ENCODE measurements around the gene ADA. TPM values are rescaled to one million over a fixed set of nuclear protein-coding genes. Genes with fewer than 3 reads are reported as not detected.

ADA gene
- total RNA-seq, 4 donors from 2014 or later: 2.2 to 5.1 (median 3.0) TPM

DNA sequence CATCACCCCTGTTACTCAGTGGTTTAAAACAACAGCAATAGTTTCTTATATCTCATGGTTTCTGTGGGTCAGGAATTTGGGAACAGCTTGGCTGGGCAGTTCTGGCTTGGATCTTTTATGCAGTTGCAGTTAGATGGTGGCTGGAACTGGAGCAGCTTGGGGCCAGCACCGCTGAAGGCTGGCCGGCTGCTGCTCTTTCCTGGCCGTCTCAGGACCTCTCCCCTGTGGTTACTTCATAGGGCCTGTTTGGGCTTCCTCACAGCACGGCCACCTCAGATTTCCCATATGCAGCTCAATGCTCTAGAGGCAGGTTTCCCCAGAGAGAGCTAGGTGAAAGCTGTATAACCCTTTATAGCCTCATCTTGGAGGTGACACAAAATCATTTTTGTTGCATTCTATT is 53.6 kb downstream of the ADA start:
- intact Hi-C loops (cut with DNase I; ENCODE audit: low total_unique reads): no loop called here
- TF ChIP-seq, protein P1, sequence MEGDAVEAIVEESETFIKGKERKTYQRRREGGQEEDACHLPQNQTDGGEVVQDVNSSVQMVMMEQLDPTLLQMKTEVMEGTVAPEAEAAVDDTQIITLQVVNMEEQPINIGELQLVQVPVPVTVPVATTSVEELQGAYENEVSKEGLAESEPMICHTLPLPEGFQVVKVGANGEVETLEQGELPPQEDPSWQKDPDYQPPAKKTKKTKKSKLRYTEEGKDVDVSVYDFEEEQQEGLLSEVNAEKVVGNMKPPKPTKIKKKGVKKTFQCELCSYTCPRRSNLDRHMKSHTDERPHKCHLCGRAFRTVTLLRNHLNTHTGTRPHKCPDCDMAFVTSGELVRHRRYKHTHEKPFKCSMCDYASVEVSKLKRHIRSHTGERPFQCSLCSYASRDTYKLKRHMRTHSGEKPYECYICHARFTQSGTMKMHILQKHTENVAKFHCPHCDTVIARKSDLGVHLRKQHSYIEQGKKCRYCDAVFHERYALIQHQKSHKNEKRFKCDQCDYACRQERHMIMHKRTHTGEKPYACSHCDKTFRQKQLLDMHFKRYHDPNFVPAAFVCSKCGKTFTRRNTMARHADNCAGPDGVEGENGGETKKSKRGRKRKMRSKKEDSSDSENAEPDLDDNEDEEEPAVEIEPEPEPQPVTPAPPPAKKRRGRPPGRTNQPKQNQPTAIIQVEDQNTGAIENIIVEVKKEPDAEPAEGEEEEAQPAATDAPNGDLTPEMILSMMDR (IDR thresholded peaks at IDR 0.05 in 4 of 5, conservative IDR thresholded peaks at IDR 0.05 in 1 of 5): no peak
- no peak for TF ChIP-seq POLR2A (IDR thresholded peaks at IDR 0.05)
- Histone ChIP-seq H3K4me1 (peaks cover 96 to 99% of the 10 kb centered on the region in 2 donors), H3K36me3 (peaks cover 0 to 7% of the 10 kb centered on the region in 2 donors), H3K9me3 (no peaks in the 10 kb centered on the region), H3K27ac (peak overlapping the region; percentile 79 to 86 (median 81)), H3K27me3 (no peaks in the 10 kb centered on the region), H3K4me3 (no peak overlapping the region)
- peak in 1 of 2 donors; percentile 17 for DNase-seq
- ATAC-seq: no peak
- in situ Hi-C loops (cut with MboI; ENCODE audit: low sequenced_read_pairs in 4 of 4): loop anchor here in 1 of 4 donors (25.0 kb wide), 1 partner anchor 386 kb away; the partner anchor contains the start of gene OSER1

- H3K9me3 ChIP-seq: no peaks in the 10 kb centered on the region
- H3K27ac ChIP-seq: peak overlapping the region; percentile 79 to 86 (median 81)
- no peak overlapping the region for H3K4me3 ChIP-seq
- intact Hi-C loops (cut with DNase I; ENCODE audit: low total_unique reads) (no loop called here), in situ Hi-C loops (cut with MboI; ENCODE audit: low sequenced_read_pairs in 4 of 4) (loop anchor here in 1 of 4 donors (25.0 kb wide), 1 partner anchor 385 kb away; the partner anchor contains the start of gene OSER1)
- TF ChIP-seq, protein P1 (IDR thresholded peaks at IDR 0.05 in 4 of 5, conservative IDR thresholded peaks at IDR 0.05 in 1 of 5): no peak
- no peak for TF ChIP-seq POLR2A (IDR thresholded peaks at IDR 0.05)
- H3K36me3 ChIP-seq: peaks cover 0 to 7% of the 10 kb centered on the region in 2 donors
- ATAC-seq (no peak), DNase-seq (no peak)
- no peaks in the 10 kb centered on the region for H3K27me3 ChIP-seq
- H3K4me1 ChIP-seq: peaks cover 93 to 98% of the 10 kb centered on the region in 2 donors
Observed at GRCh38 chr20:44597516-44597915, 54.0 kb downstream of the ADA start.

GRCh38 chr20:44596876-44597275 is 54.6 kb downstream of the ADA start:
- Histone ChIP-seq H3K9me3 (no peaks in the 10 kb centered on the region), H3K27me3 (no peaks in the 10 kb centered on the region), H3K4me3 (no peak overlapping the region), H3K27ac (peak overlapping the region; percentile 79 to 86 (median 81)), H3K4me1 (peaks cover 90 to 91% of the 10 kb centered on the region in 2 donors), H3K36me3 (peaks cover 0 to 8% of the 10 kb centered on the region in 2 donors)
- no peak for DNase-seq
- intact Hi-C loops (cut with DNase I; ENCODE audit: low total_unique reads) (no loop called here), in situ Hi-C loops (cut with MboI; ENCODE audit: low sequenced_read_pairs in 4 of 4) (loop anchor here in 1 of 4 donors (25.0 kb wide), 1 partner anchor 385 kb away; the partner anchor contains the start of gene OSER1)
- TF ChIP-seq, protein P1 (IDR thresholded peaks at IDR 0.05 in 4 of 5, conservative IDR thresholded peaks at IDR 0.05 in 1 of 5): no peak
- no peak for TF ChIP-seq POLR2A (IDR thresholded peaks at IDR 0.05)
- ATAC-seq: no peak

DNA sequence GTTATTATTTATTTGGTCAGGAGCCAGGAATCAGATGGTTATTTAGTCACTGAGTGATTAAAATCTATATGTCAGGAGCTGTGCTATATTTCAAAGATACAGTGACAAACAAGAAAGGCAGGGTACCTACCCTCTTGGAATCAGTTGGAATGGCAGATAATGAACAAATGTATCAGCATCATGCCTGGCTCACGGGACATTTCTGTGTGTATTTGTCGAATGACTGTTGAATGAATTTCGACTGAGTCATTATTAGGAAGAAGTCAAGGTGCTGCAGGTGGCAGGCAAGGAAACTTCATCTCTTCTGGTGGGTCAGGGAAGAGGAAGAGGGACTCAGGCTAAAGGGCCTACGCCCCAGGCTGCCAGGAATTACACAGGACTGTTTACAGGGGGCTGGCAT is 55.5 kb downstream of the ADA start:
- no peak overlapping the region for H3K4me3 ChIP-seq
- in situ Hi-C loops (cut with MboI; ENCODE audit: low sequenced_read_pairs in 4 of 4): loop anchor here in 1 of 4 donors (25.0 kb wide), 1 partner anchor 384 kb away; the partner anchor contains the start of gene OSER1

More for the DNA sequence above, 55.5 kb downstream of the ADA start:
- H3K36me3 ChIP-seq: peaks cover 0 to 17% of the 10 kb centered on the region in 2 donors
- peaks cover 82 to 83% of the 10 kb centered on the region in 2 donors for H3K4me1 ChIP-seq
- TF ChIP-seq, protein P1 (IDR thresholded peaks at IDR 0.05 in 4 of 5, conservative IDR thresholded peaks at IDR 0.05 in 1 of 5): no peak
- TF ChIP-seq POLR2A (IDR thresholded peaks at IDR 0.05): no peak
- intact Hi-C loops (cut with DNase I; ENCODE audit: low total_unique reads): no loop called here
- H3K27ac ChIP-seq: peak overlapping the region; percentile 79 to 86 (median 81)
- DNase-seq: no peak
- no peak for ATAC-seq
- H3K9me3 ChIP-seq: no peaks in the 10 kb centered on the region
- H3K27me3 ChIP-seq: no peaks in the 10 kb centered on the region
